Measurements from ENCODE around the gene ANXA6. TPM values are rescaled to one million over a fixed set of nuclear protein-coding genes. Genes with fewer than 3 reads are reported as not detected.

The ANXA6 gene
- total RNA-seq, 2 donors from 2014 or later: 21.2 to 39.8 TPM

DNA sequence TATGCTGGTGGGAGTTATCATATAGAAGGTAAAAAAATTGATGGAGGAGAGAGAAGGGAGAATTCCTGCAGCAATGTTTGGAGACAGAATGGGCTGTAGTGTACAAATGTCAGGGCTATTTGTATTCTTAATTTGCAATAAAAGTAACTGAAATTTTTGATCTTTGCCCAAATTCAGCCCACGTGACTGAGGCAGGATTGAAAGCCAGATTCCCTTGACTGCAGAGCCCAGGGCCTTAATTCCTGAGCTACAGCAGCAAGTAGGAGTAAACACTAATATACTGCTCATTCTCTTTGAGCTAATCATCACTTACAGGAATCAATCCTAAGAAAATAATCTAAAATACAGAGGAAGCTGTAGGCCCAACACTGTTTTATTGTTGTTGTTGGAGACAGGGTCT is 5.2 kb upstream of the ANXA6 start:
- TF ChIP-seq, protein P1, sequence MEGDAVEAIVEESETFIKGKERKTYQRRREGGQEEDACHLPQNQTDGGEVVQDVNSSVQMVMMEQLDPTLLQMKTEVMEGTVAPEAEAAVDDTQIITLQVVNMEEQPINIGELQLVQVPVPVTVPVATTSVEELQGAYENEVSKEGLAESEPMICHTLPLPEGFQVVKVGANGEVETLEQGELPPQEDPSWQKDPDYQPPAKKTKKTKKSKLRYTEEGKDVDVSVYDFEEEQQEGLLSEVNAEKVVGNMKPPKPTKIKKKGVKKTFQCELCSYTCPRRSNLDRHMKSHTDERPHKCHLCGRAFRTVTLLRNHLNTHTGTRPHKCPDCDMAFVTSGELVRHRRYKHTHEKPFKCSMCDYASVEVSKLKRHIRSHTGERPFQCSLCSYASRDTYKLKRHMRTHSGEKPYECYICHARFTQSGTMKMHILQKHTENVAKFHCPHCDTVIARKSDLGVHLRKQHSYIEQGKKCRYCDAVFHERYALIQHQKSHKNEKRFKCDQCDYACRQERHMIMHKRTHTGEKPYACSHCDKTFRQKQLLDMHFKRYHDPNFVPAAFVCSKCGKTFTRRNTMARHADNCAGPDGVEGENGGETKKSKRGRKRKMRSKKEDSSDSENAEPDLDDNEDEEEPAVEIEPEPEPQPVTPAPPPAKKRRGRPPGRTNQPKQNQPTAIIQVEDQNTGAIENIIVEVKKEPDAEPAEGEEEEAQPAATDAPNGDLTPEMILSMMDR (IDR thresholded peaks at IDR 0.05): no peak
- Histone ChIP-seq H3K4me3 (no peak overlapping the region), H3K27ac (no peak overlapping the region), H3K36me3 (no peaks in the 10 kb centered on the region), H3K9ac (ENCODE audit: low read depth in 2 of 2, low read length in 2 of 2) (no peak overlapping the region), H3K9me3 (no peaks in the 10 kb centered on the region), H3K27me3 (no peaks in the 10 kb centered on the region), H3K4me1 (no peaks in the 10 kb centered on the region)
- intact Hi-C loops (cut with DNase I): loop anchor here (2.0 to 5.0 kb wide), 3 partner anchors 36 to 160 kb away; no protein-coding TSS in a partner anchor
- DNase-seq: no peak

DNA sequence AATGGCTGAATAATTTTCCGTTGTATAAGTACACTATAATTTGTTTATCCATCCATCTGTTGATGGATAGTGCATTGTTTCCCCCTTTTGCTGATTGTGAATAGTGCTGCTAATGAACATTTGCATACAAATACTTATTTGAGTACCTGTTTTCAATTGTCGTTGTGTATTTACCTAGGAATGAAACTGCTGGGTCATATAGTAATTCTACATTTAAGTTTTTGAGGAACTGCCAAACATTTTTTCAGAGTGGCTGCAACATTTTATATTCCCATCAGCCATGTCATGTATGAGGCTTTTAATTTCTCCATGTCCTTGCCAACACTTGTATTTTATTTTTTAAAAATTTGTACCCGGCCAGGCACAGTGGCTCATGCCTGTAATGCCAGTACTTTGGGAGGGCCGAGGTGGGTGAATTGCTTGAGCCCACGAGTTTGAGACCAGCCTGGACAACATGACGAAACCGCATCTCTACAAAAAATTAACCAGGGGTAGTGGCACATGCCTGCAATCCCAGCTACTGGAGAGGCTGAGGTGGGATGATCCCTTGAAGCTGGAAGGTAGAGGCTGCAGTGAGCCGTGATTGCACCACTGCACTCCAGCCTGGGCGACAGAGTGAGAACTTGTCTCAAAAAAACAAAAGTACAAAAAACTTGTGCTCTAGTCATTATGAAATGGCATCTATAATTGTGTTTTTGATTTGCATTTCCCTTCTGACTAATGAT is 2.2 kb upstream of the ANXA6 start:
- Histone ChIP-seq H3K36me3 (no peaks in the 10 kb centered on the region), H3K4me3 (no peak overlapping the region), H3K27me3 (no peaks in the 10 kb centered on the region), H3K27ac (no peak overlapping the region), H3K9me3 (no peaks in the 10 kb centered on the region), H3K9ac (ENCODE audit: low read depth in 2 of 2, low read length in 2 of 2) (no peak overlapping the region), H3K4me1 (no peaks in the 10 kb centered on the region)
- intact Hi-C loops (cut with DNase I): loop anchor here (5.0 kb wide), 2 partner anchors 108 to 158 kb away; no protein-coding TSS in a partner anchor
- DNase-seq: no peak
- TF ChIP-seq, protein P1 (IDR thresholded peaks at IDR 0.05): no peak

DNA sequence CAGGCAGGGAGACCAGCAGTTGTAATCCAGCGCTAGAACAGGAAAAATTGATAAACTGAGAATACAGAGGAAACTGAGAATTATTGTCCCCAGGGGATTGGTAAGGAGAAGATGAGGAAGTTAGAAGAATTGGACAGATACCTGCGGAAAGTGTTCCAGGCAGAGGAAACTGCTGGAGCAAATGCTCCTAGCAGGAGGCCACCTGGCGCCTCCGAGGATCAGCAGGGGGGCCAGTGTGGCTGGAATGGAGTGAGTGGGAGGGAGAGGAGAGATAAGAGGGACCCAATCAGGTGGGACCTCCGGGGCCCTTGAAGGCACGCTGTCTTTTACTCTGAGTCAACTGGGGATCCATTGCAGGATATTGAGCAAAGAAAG is 695 bp upstream of the ANXA6 start:
- H3K27ac ChIP-seq: peak overlapping the region; percentile 76
- H3K4me1 ChIP-seq: no peaks in the 10 kb centered on the region
- no peak for DNase-seq
- peak overlapping the region; percentile 64 for H3K4me3 ChIP-seq
- no peaks in the 10 kb centered on the region for H3K27me3 ChIP-seq
- peak overlapping the region; percentile 76 to 84 for H3K9ac ChIP-seq (ENCODE audit: low read depth in 2 of 2, low read length in 2 of 2)
- H3K36me3 ChIP-seq: no peaks in the 10 kb centered on the region
- intact Hi-C loops (cut with DNase I): no loop called here
- no peaks in the 10 kb centered on the region for H3K9me3 ChIP-seq
- TF ChIP-seq, protein P1 (IDR thresholded peaks at IDR 0.05): no peak

DNA sequence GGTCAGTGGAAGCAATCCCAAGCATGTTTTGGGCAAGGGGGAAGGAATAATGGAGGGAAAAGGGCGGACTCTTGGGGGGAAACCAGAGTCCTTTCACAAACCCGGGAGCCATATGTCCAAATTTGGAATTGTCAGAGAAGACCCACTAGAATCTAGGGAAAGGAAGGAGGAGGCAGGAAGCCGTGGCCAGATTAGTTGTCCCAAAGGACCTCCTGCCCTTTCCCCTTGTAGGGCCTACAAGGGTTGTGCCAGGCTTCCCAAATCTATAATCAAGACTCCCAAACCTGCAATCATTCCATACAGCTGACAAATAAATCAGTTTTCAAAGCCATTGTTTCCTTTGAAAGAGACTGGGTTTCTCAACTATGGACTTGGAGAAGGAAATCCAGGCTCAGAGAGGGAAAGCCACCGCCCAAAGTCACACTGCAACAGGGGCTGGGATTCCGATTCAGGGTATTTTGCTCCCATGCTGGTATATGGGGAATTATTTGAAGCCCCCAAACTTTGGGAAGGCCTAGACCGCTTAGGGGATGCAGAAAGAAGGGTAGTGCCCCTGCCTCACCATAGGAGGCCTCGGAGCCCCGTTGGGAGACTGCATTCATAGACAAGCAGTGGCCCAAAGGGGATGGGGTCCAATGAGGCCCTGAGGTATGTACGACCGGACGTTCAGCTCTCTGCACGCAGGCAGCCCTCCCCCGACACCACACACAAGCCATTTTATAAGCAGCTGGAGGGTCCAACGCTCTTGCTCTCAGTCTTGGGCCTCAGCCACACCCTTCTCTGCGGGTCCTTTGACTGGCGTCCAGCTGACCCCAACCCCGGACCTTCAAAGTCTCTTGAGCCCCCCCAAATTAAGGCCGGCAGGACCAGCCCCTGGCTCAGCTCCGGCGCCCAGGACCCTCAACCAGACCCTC is 815 bp downstream of the ANXA6 start:
- TF ChIP-seq, protein P1 (IDR thresholded peaks at IDR 0.05): no peak
- intact Hi-C loops (cut with DNase I): no loop called here
- Histone ChIP-seq H3K27ac (peak overlapping the region; percentile 76), H3K9ac (ENCODE audit: low read depth in 2 of 2, low read length in 2 of 2) (peak overlapping the region; percentile 76 to 84), H3K9me3 (no peaks in the 10 kb centered on the region), H3K27me3 (no peaks in the 10 kb centered on the region), H3K36me3 (no peaks in the 10 kb centered on the region), H3K4me3 (peak overlapping the region; percentile 64), H3K4me1 (no peaks in the 10 kb centered on the region)
- no peak for DNase-seq

DNA sequence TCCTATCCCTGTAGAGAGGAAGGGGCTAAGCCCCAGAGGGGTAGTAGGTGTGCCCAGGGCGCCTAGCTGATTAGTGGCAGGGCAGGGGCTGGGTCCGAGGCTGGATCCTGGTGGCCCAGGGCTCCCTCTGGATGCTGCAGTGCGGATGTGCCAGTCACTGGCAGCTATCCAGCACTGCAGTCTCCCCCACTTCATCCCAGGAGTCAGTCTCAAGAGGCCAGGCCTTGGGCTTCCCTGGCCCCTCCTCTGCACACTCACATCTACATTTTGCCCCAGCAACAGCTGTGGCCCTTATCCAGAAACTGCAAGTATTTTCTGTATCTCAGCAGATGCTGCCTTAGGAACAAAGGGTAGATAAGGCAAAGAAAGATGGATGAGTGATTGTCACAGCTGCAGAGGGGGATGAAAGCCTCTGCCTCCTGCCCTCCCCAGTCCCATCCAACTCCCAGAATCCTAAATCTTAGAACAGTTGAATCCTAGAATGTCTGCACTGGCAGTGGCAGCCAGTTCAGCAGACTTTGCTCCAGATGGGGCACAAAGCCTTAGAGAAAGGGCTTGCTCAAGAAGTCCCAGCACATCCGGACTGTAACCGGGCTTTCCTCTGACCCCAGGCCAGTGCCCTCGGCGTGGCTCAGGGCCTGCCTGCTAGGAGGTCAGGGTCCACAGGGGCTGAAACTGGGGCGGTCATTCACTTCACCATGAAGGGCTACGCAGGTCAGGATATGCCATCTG is 1.6 kb downstream of the ANXA6 start:
- Histone ChIP-seq H3K9ac (ENCODE audit: low read depth in 2 of 2, low read length in 2 of 2) (peak overlapping the region; percentile 76 to 84), H3K9me3 (no peaks in the 10 kb centered on the region)
- intact Hi-C loops (cut with DNase I): no loop called here

More for the DNA sequence above, 1.6 kb downstream of the ANXA6 start:
- Histone ChIP-seq H3K27ac (peak overlapping the region; percentile 76), H3K27me3 (no peaks in the 10 kb centered on the region), H3K4me3 (peak overlapping the region; percentile 64), H3K36me3 (no peaks in the 10 kb centered on the region), H3K4me1 (peaks cover under 1% of the 10 kb centered on the region)
- TF ChIP-seq, protein P1 (IDR thresholded peaks at IDR 0.05): no peak
- DNase-seq: no peak
